GM21447 (cell line): ENCODE measurements around the gene EHBP1L1.
A peak's percentile ranks its signal among the peaks of the same experiment; 100 is the strongest.
"Not testable (repeated sequence)": the region's sequence is repeated elsewhere in the genome, so short reads cannot be mapped to it uniquely, and the experiment has no call there.

Experiments used
- ATAC-seq: cut with Tn5 transposase; IDR thresholded peaks from one replicate; pipeline ENCODE4 v1.9.1; 2021; ENCODE audit not compliant: unreplicated experiment

Gene EHBP1L1

GRCh38 chr11:65633390-65634108 lies 57.7 kb downstream of the EHBP1L1 start:
- ATAC-seq, result no peak

- ATAC-seq, result no peak
Observed at GRCh38 chr11:65634109-65634436, 58.2 kb downstream of the EHBP1L1 start.

- ATAC-seq, result no peak
Observed at GRCh38 chr11:65634440-65634839, 58.6 kb downstream of the EHBP1L1 start.

GRCh38 chr11:65634905-65635731 lies 59.3 kb downstream of the EHBP1L1 start:
- ATAC-seq, result no peak

GRCh38 chr11:65636108-65637031 lies 60.5 kb downstream of the EHBP1L1 start:
- ATAC-seq, result no peak

- ATAC-seq, result no peak
Observed at GRCh38 chr11:65637032-65637557, 61.2 kb downstream of the EHBP1L1 start.

GRCh38 chr11:65637794-65638419 lies 62.1 kb downstream of the EHBP1L1 start, which contains the start of gene SIPA1:
TSS of gene SIPA1 (plus strand) at chr11:65638101. CDS start at chr11:65640922, 2,821 bp downstream.
- ATAC-seq, result peak; percentile 26

GRCh38 chr11:65639228-65639597 lies 63.4 kb downstream of the EHBP1L1 start:
- not testable (repeated sequence) for ATAC-seq

GRCh38 chr11:65639623-65640482 lies 64.0 kb downstream of the EHBP1L1 start:
- peak; percentile 53 for ATAC-seq

GRCh38 chr11:65640483-65641296 lies 64.8 kb downstream of the EHBP1L1 start:
- no peak for ATAC-seq

GRCh38 chr11:65641297-65642013 lies 65.6 kb downstream of the EHBP1L1 start:
- no peak for ATAC-seq
